K562 (cell line): ENCODE results near the gene CYB5RL. TPM values are rescaled to one million over a fixed set of nuclear protein-coding genes. Genes with fewer than 3 reads are reported as not detected.

Source experiments
- ATF1 ChIP-seq, 2 experiments: fragments of 450-650 bp in 1 of 2; IDR thresholded peaks; 2 replicates each; pipeline ENCODE4 v1.6.1; 2016; ENCODE audit warnings: missing compliant biosample characterization in 1 of 2, missing genetic modification characterization in 1 of 2
- CREBBP ChIP-seq: IDR thresholded peaks from one replicate; pipeline ENCODE4 v1.6.1; 2012; ENCODE audit warnings: low read depth, mild to moderate bottlenecking, control low read depth, inconsistent platforms, low read length
- DACH1 ChIP-seq: fragments of 450-650 bp; IDR thresholded peaks from 2 replicates; pipeline ENCODE4 v1.6.1; 2018; ENCODE audit not compliant: partially characterized antibody
- E2F5 ChIP-seq: sonication (generic); formaldehyde crosslinking; IDR thresholded peaks from 2 replicates; pipeline ENCODE4 v1.8.0; 2022; ENCODE audit warnings: mild to moderate bottlenecking, missing genetic modification reagents
- E4F1 ChIP-seq: fragments of 250-450 bp; sonication (Bioruptor Pico); IDR thresholded peaks from 2 replicates; pipeline ENCODE4 v1.5.0; 2021; ENCODE audit warnings: mild to moderate bottlenecking, borderline replicate concordance
- FOS ChIP-seq: IDR thresholded peaks from 3 replicates; pipeline ENCODE4 v1.6.1; 2011; ENCODE audit not compliant: insufficient read length; ENCODE audit errors: extremely low read depth
- HCFC1 ChIP-seq: IDR thresholded peaks from 2 replicates; pipeline ENCODE4 v1.6.1; 2012; ENCODE audit warnings: low read depth, low read length, improper control_type of control experiment
- HDAC2 ChIP-seq: fragments of 450-650 bp; IDR thresholded peaks from 2 replicates; pipeline ENCODE4 v1.6.1; 2016; ENCODE audit warnings: mild to moderate bottlenecking
- KAT2B ChIP-seq: IDR thresholded peaks from one replicate; pipeline ENCODE4 v1.6.1; 2012; ENCODE audit warnings: low read depth, mild to moderate bottlenecking, control low read depth, inconsistent platforms, low read length, moderate library complexity
- LCOR ChIP-seq: sonication (generic); formaldehyde crosslinking; IDR thresholded peaks from 2 replicates; pipeline ENCODE4 v1.8.0; 2022; ENCODE audit warnings: mild to moderate bottlenecking, missing genetic modification reagents
- MBD1 ChIP-seq: fragments of 250-450 bp; sonication (Bioruptor Pico); IDR thresholded peaks from 2 replicates; pipeline ENCODE4 v1.8.0; 2022; ENCODE audit warnings: inconsistent platforms
- MYC ChIP-seq, 2 experiments: fragments of 250-450 bp in 1 of 2; sonication (Bioruptor Pico) in 1 of 2; IDR thresholded peaks; 2 replicates each; pipeline versions ENCODE4 v1.5.1 to v1.6.1; 2012 to 2021; ENCODE audit warnings: low read depth in 2 of 2, borderline replicate concordance in 1 of 2, improper control_type of control experiment in 1 of 2, low read length in 1 of 2, mild to moderate bottlenecking in 1 of 2, moderate library complexity in 1 of 2
- NCOA1 ChIP-seq: fragments of 450-650 bp; IDR thresholded peaks from 2 replicates; pipeline ENCODE4 v1.6.1; 2016; ENCODE audit warnings: low read depth
- PHF20 ChIP-seq: fragments of 450-650 bp; IDR thresholded peaks from 2 replicates; pipeline ENCODE4 v1.6.1; 2018; ENCODE audit not compliant: partially characterized antibody
- PTBP1 ChIP-seq: fragments of 200-400 bp; formaldehyde crosslinking; IDR thresholded peaks from 2 replicates; pipeline ENCODE4 v1.6.1; 2017; ENCODE audit warnings: low read depth, low read length
- SMAD4 ChIP-seq: fragments of 250-450 bp; sonication (Bioruptor Pico); conservative IDR thresholded peaks from 2 replicates; pipeline ENCODE4 v1.8.0; 2021; ENCODE audit warnings: inconsistent platforms, mild to moderate bottlenecking, moderate library complexity
- SMARCE1 ChIP-seq: fragments of 450-650 bp; IDR thresholded peaks from 2 replicates; pipeline ENCODE4 v1.7.1; 2016; ENCODE audit warnings: mild to moderate bottlenecking
- SNIP1 ChIP-seq: fragments of 450-650 bp; IDR thresholded peaks from 2 replicates; pipeline ENCODE4 v1.7.1; 2017; ENCODE audit warnings: low read depth, mild to moderate bottlenecking
- SOX6 ChIP-seq: fragments of 450-650 bp; IDR thresholded peaks from 2 replicates; pipeline ENCODE4 v1.6.1; 2014; ENCODE audit warnings: mild to moderate bottlenecking
- ZFP36 ChIP-seq: fragments of 150-350 bp; IDR thresholded peaks from 2 replicates; pipeline ENCODE4 v1.6.1; 2018; ENCODE audit warnings: low read length, low read depth; ENCODE audit not compliant: partially characterized antibody
- ZNF12 ChIP-seq: sonication (generic); formaldehyde crosslinking; IDR thresholded peaks from 2 replicates; pipeline ENCODE4 v1.4.0; 2020; ENCODE audit warnings: mild to moderate bottlenecking, missing genetic modification reagents
- ZNF121 ChIP-seq: sonication (generic); formaldehyde crosslinking; conservative IDR thresholded peaks from 2 replicates; pipeline ENCODE4 v1.8.0; 2022; ENCODE audit warnings: missing genetic modification reagents
- ZNF445 ChIP-seq: fragments of 250-450 bp; sonication (Bioruptor Pico); IDR thresholded peaks from 2 replicates; pipeline ENCODE4 v1.4.0; 2020; ENCODE audit warnings: low read depth, mild to moderate bottlenecking, moderate library complexity
- polyA plus RNA-seq, 8 experiments: library from polyadenylated mRNA; depleted of rRNA in 4 of 8; stranded (reverse) in 5 of 8; unstranded in 3 of 8; fragments of >200 nt; fragmentation: Nextera tagmentation in 2 of 8; fragmentation: Illumina TruSeq in 1 of 8; extraction: Ambion mirVana in 2 of 8; extraction: Trizol in 1 of 8; gene quantifications; 2 replicates each; pipeline versions ENCODE4 v1.2.1 to v1.2.3, GENCODE V29; 2011 to 2014; ENCODE audit warnings: inconsistent platforms in 1 of 8, missing spikeins in 1 of 8
- total RNA-seq, 7 experiments: library from RNA; depleted of rRNA in 6 of 7; stranded (reverse); fragments of >200 nt in 6 of 7; fragmentation: Illumina TruSeq in 2 of 7; extraction: Trizol in 2 of 7; gene quantifications; 2 replicates each; pipeline versions ENCODE4 v1.2.1 to v1.2.3, GENCODE V29; 2011 to 2021; ENCODE audit warnings: low replicate concordance in 1 of 7

Gene CYB5RL
- total and polyA plus RNA-seq, 9 of the 15 experiments (the other 6 are each of a cell fraction or from before 2014, with no cell fraction given): 7.9 to 18.0 (median 11.2) TPM

- 0 out of 2 replicates have a peak, but pooled peaks have one; percentile 65 for TF ChIP-seq ZNF12 (CRISPR knock-in tag)
- no peak for TF ChIP-seq MBD1 (CRISPR knock-in tag)
- no peak; the same call in 1 of the 2 replicates for TF ChIP-seq LCOR (CRISPR knock-in tag)
- no peak for TF ChIP-seq ZNF121 (CRISPR knock-in tag)
- TF ChIP-seq KAT2B: no peak
- no peak for TF ChIP-seq SNIP1
- no peak; the same call in 1 of the 2 replicates for TF ChIP-seq ZNF445 (CRISPR knock-in tag)
- peak; percentile 94 for TF ChIP-seq MYC (IDR thresholded peaks at IDR 0.05; ENCODE audit: low read depth, low read length)
- TF ChIP-seq MYC (CRISPR knock-in tag; IDR thresholded peaks at IDR 0.05; ENCODE audit: borderline replicate concordance, low read depth): 0 out of 2 replicates have a peak, but pooled peaks have one; percentile 77
- TF ChIP-seq SMAD4: peak; percentile 65; the same call in 1 of the 2 replicates
- TF ChIP-seq PTBP1: 0 out of 2 replicates have a peak, but pooled peaks have one; percentile 38
- TF ChIP-seq E4F1 (CRISPR knock-in tag): no peak
- no peak for TF ChIP-seq NCOA1
- TF ChIP-seq SOX6: peak; percentile 7; the same call in 1 of the 2 replicates
- TF ChIP-seq DACH1: no peak
- TF ChIP-seq PHF20: peak; percentile 94
- TF ChIP-seq CREBBP: no peak
- TF ChIP-seq FOS: peak; percentile 93
- no peak for TF ChIP-seq ZFP36
- TF ChIP-seq HCFC1: peak; percentile 65
- TF ChIP-seq ATF1 (CRISPR knock-in tag; IDR thresholded peaks at IDR 0.05): no peak
- TF ChIP-seq ATF1 (tag; IDR thresholded peaks at IDR 0.05): peak; percentile 89
- peak; percentile 72; the same call in 1 of the 2 replicates for TF ChIP-seq HDAC2
- 0 out of 2 replicates have a peak, but pooled peaks have one; percentile 82 for TF ChIP-seq E2F5 (CRISPR knock-in tag)
- TF ChIP-seq SMARCE1: peak; percentile 53; the same call in 1 of the 2 replicates
Measured at GRCh38 chr1:54199765-54200518, at the start of gene CYB5RL, which contains the start of gene MRPL37 (continued).
